OCI-LY1 (cell line): ENCODE measurements around the gene ITPK1.

Experiments
- H2AFZ ChIP-seq: fragments of 200-600 bp; sonication (generic), shearing (Covaris generic); 2 replicates; pipeline ENCODE4 v1.6.0; 2014; ENCODE audit warnings: antibody characterized with exemption, mild to moderate bottlenecking, low read length
- H3F3A ChIP-seq: fragments of 200-600 bp; sonication (generic), shearing (Covaris generic); 2 replicates; pipeline ENCODE4 v1.6.0; 2014; ENCODE audit warnings: mild to moderate bottlenecking, antibody characterized with exemption, low read length, moderate library complexity; ENCODE audit not compliant: insufficient read depth
- H3K27ac ChIP-seq: fragments of 200-600 bp; sonication (generic); 2 replicates; pipeline ENCODE4 v1.5.1; 2014; ENCODE audit warnings: low read length, mixed run types, mild to moderate bottlenecking, low read depth; ENCODE audit not compliant: poor library complexity, severe bottlenecking
- H3K27me3 ChIP-seq: fragments of 200-600 bp; sonication (generic); 2 replicates; pipeline ENCODE4 v1.6.0; 2014; ENCODE audit warnings: antibody characterized with exemption, mild to moderate bottlenecking, low read length, moderate library complexity; ENCODE audit not compliant: insufficient read depth
- H3K36me3 ChIP-seq: fragments of 200-600 bp; sonication (generic); 2 replicates; pipeline ENCODE4 v1.6.1; 2014; ENCODE audit warnings: mild to moderate bottlenecking, antibody characterized with exemption, low read length, moderate library complexity, mixed read lengths; ENCODE audit not compliant: insufficient read depth
- H3K4me1 ChIP-seq: fragments of 200-600 bp; sonication (generic); 2 replicates; pipeline ENCODE4 v1.5.1; 2014; ENCODE audit warnings: mild to moderate bottlenecking, low read length, moderate library complexity; ENCODE audit not compliant: insufficient read depth, severe bottlenecking
- H3K4me2 ChIP-seq: fragments of 200-600 bp; sonication (generic), shearing (Covaris generic); 2 replicates; pipeline ENCODE4 v1.6.1; 2014; ENCODE audit warnings: low read length
- H3K4me3 ChIP-seq: fragments of 200-600 bp; sonication (generic); 2 replicates; pipeline ENCODE4 v1.5.1; 2014; ENCODE audit warnings: low read length, low read depth, mild to moderate bottlenecking, mixed read lengths; ENCODE audit not compliant: poor library complexity, severe bottlenecking
- H3K79me2 ChIP-seq: fragments of 200-600 bp; shearing (Covaris generic); 2 replicates; pipeline ENCODE4 v1.6.1; 2016; ENCODE audit warnings: mixed run types, low read length, mixed read lengths; ENCODE audit not compliant: insufficient read depth
- H3K9ac ChIP-seq: fragments of 200-600 bp; sonication (generic), shearing (Covaris generic); 2 replicates; pipeline ENCODE4 v1.6.1; 2014; ENCODE audit warnings: mild to moderate bottlenecking, low read length, mixed read lengths
- H3K9me2 ChIP-seq: fragments of 200-600 bp; sonication (generic), shearing (Covaris generic); 2 replicates; pipeline ENCODE4 v1.6.1; 2014; ENCODE audit warnings: low read depth, mild to moderate bottlenecking, low read length, mixed read lengths
- H3K9me3 ChIP-seq: fragments of 200-600 bp; shearing (Covaris generic); 2 replicates; pipeline ENCODE4 v1.6.1; 2014; ENCODE audit warnings: low read length, mixed read lengths
- H4K20me1 ChIP-seq: fragments of 200-600 bp; sonication (generic), shearing (Covaris generic); 2 replicates; pipeline ENCODE4 v1.6.0; 2016; ENCODE audit warnings: mild to moderate bottlenecking, low read length; ENCODE audit not compliant: insufficient read depth
- CTCF ChIP-seq: fragments of 200-600 bp; sonication (generic), shearing (Covaris generic); IDR thresholded peaks from 2 replicates; pipeline ENCODE4 v1.5.1; 2017; ENCODE audit warnings: mild to moderate bottlenecking, antibody characterized with exemption, low read length, moderate library complexity, mixed read lengths
- EZH2 ChIP-seq: fragments of 200-600 bp; sonication (generic), shearing (Covaris generic); IDR thresholded peaks from 2 replicates; pipeline ENCODE4 v1.8.0; 2017; ENCODE audit warnings: borderline replicate concordance, mixed run types, mild to moderate bottlenecking, antibody characterized with exemption, low read length, moderate library complexity, mixed read lengths

Gene ITPK1

GRCh38 chr14:93042968-93043940 is 72.5 kb downstream of the ITPK1 start:
- H3F3A ChIP-seq: no peaks in the 10 kb centered on the region
- no peaks in the 10 kb centered on the region for H4K20me1 ChIP-seq
- H3K4me3 ChIP-seq: no peak overlapping the region
- no peaks in the 10 kb centered on the region for H3K4me1 ChIP-seq
- H3K27ac ChIP-seq: no peak overlapping the region
- H3K9ac ChIP-seq: no peak overlapping the region
- no peak overlapping the region for H2AFZ ChIP-seq
- H3K36me3 ChIP-seq: no peaks in the 10 kb centered on the region
- H3K27me3 ChIP-seq: peaks cover 8% of the 10 kb centered on the region; the same call in 1 of the 2 replicates
- TF ChIP-seq EZH2: no peak
- TF ChIP-seq CTCF: no peak
- no peak overlapping the region for H3K4me2 ChIP-seq
- no peaks in the 10 kb centered on the region for H3K79me2 ChIP-seq
- H3K9me2 ChIP-seq: no peaks in the 10 kb centered on the region
- H3K9me3 ChIP-seq: no peaks in the 10 kb centered on the region

GRCh38 chr14:93041830-93042229 is 73.9 kb downstream of the ITPK1 start:
- Histone ChIP-seq H3K9me2 (no peaks in the 10 kb centered on the region), H3K27me3 (peaks cover 5% of the 10 kb centered on the region; the same call in 1 of the 2 replicates), H3F3A (no peaks in the 10 kb centered on the region), H3K4me2 (no peak overlapping the region), H3K9ac (no peak overlapping the region), H3K4me1 (no peaks in the 10 kb centered on the region), H4K20me1 (no peaks in the 10 kb centered on the region), H3K27ac (no peak overlapping the region), H3K79me2 (no peaks in the 10 kb centered on the region), H3K36me3 (no peaks in the 10 kb centered on the region), H2AFZ (no peak overlapping the region), H3K9me3 (no peaks in the 10 kb centered on the region), H3K4me3 (no peak overlapping the region)
- TF ChIP-seq EZH2 (no peak), CTCF (no peak)

GRCh38 chr14:93040982-93041381 is 74.7 kb downstream of the ITPK1 start:
- Histone ChIP-seq H3K79me2 (no peaks in the 10 kb centered on the region), H3K27ac (no peak overlapping the region), H3K4me2 (no peak overlapping the region), H3K36me3 (no peaks in the 10 kb centered on the region), H3F3A (no peaks in the 10 kb centered on the region), H3K4me3 (no peak overlapping the region), H3K4me1 (no peaks in the 10 kb centered on the region), H4K20me1 (no peaks in the 10 kb centered on the region), H3K9me2 (no peaks in the 10 kb centered on the region), H3K9ac (no peak overlapping the region), H3K27me3 (0 out of 2 replicates have a peak, but pooled peaks cover 4% of the 10 kb centered on the region), H2AFZ (no peak overlapping the region), H3K9me3 (no peaks in the 10 kb centered on the region)
- TF ChIP-seq EZH2 (no peak), CTCF (no peak)
